ENCODE measurements around the gene NTRK3.

DNA sequence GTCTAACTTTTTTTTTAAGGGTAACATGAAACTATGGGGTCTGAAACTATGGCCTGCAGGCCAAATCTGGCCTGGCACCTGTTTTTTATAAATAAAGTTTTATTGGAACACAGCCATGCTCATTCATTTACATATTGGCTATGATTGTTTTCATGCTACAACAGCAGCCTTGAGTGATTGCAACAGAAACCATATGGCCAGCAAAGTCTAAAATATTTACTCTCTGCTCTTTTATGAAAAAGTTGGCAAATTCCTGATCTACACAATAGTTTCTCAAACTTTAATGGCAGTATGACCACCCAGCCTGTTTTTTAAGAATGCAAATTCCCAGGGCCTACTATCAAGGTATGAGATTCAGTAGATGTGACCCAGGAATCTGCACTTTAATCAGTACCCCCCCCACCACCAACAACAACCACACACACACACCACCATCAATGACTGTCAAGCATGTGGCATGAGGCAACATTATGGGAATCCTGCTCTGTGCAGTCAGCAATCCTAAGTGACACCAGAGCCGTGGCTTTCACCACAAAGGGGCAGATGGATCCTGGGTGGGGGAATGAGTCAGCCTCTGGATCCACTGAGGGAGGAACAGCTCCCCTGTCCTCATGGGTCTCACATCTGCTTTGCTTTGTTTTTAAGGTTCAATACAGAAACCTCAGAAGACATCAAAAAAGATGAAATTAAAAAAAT lies 142.8 kb downstream of the NTRK3 start:
- TF ChIP-seq, protein P1, sequence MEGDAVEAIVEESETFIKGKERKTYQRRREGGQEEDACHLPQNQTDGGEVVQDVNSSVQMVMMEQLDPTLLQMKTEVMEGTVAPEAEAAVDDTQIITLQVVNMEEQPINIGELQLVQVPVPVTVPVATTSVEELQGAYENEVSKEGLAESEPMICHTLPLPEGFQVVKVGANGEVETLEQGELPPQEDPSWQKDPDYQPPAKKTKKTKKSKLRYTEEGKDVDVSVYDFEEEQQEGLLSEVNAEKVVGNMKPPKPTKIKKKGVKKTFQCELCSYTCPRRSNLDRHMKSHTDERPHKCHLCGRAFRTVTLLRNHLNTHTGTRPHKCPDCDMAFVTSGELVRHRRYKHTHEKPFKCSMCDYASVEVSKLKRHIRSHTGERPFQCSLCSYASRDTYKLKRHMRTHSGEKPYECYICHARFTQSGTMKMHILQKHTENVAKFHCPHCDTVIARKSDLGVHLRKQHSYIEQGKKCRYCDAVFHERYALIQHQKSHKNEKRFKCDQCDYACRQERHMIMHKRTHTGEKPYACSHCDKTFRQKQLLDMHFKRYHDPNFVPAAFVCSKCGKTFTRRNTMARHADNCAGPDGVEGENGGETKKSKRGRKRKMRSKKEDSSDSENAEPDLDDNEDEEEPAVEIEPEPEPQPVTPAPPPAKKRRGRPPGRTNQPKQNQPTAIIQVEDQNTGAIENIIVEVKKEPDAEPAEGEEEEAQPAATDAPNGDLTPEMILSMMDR (conservative IDR thresholded peaks at IDR 0.05 in 1 of 2, IDR thresholded peaks at IDR 0.05 in 1 of 2; ENCODE audit: extremely low read depth in 1 of 2, insufficient read depth in 1 of 2, low read depth in 1 of 2, low read length in 2 of 2), result no peak
- no peak for TF ChIP-seq EZH2 (IDR thresholded peaks at IDR 0.05; ENCODE audit: borderline replicate concordance, low read length)
